CD4-positive, alpha-beta T cell treated with Interleukin-1 beta for 1 hour (primary cell): ENCODE results near the gene RNF41.
"Not testable (repeated sequence)": the region's sequence is repeated elsewhere in the genome, so short reads cannot be mapped to it uniquely, and the experiment has no call there.

ENCODE experiments used
- DNase-seq, 2 donors: peaks; one replicate each; pipeline ENCODE4 v3.0.0-alpha.2; 2020 to 2022

The RNF41 gene

GRCh38 chr12:56221757-56222530 lies at the start of gene RNF41:
TSS of gene RNF41 (minus strand) at chr12:56221922. CDS start at chr12:56214047, 7,875 bp downstream.
- peak; percentile 93 to 94 for DNase-seq

DNA sequence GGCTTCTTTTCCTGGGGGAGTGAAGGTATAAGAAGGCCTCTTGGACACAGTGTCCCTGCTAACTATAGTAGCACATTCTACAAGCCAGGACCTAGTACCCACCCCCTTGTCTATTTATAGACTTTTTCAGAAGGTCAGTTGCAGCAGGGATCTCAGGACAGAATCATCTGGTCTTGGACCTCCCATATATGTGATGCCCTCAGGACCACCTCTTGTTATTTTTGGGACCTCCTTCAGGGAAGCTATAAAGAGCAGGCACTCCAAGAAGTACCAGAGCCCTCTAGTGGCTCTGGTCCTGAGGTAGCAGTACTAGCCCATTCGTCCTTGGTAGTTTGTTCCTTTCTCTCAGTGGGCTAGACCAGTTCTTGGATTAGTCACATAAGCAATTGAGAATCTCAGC lies 49.3 kb upstream of the RNF41 start:
- DNase-seq, result no peak

- no peak for DNase-seq
These were observed 45.8 kb upstream of the RNF41 start for GRCh38 chr12:56267443-56268071.

GRCh38 chr12:56266693-56267442 lies 45.1 kb upstream of the RNF41 start, which contains the start of gene COQ10A:
TSS of gene COQ10A (plus strand) at chr12:56266942. CDS start at chr12:56267119, 177 bp downstream.
- peak; percentile 89 to 91 for DNase-seq

GRCh38 chr12:56266068-56266692 lies 44.5 kb upstream of the RNF41 start:
- not testable (repeated sequence) for DNase-seq

DNA sequence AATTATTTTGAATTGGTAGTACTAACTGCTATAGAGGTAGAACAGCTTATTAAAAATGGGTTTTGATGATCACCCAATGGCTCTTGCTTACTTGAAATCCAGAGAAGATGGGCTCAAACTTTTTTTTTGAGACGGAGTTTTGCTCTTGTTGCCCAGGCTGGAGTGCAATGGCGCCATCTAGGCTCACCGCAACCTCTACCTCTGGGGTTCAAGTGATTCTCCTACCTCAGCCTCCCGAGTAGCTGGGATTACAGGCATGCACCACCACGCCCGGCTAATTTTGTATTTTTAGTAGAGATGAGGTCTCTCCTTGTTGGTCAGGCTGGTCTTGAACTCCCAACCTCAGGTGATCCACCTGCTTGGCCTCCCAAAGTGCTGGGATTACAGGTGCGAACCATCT lies 41.2 kb upstream of the RNF41 start:
- DNase-seq, result not testable (repeated sequence)

DNA sequence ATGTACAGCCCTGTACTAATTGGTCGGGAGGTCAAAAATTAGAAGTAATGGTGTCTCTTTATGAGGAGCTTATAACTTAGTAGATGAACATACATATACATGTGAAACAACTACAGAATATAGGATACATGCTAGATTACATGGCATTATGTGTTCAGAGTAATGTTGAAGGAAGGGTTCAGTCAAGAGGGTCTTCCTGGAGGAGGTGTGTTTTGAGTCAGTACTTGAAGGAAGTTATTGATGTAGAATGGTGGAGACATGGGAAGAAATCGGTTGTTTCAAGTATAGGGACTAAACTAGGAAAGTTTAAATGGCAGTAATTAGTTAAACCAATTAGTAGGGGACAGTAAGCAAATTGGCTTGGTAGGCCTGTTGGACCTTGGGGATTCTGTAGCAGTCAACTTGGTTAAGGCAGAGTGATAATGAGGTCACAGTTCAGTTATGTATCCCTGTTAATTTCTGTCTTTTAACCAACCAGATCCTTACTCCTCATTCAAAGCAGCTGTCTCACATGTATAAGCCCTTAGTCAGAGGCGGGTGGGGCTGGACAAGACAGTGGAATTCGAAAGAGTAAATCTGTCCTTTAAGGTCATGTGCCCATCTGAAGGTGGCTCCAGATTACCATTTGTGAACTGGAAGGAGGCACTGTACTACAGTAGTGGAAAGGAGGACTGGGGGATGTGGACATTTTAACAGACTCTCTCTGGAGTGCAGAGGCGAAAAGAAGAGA lies 39.9 kb upstream of the RNF41 start:
- no peak for DNase-seq

- DNase-seq, result no peak
These were observed 39.2 kb upstream of the RNF41 start for GRCh38 chr12:56260921-56261320.

GRCh38 chr12:56260380-56260779 lies 38.7 kb upstream of the RNF41 start:
- no peak for DNase-seq

DNA sequence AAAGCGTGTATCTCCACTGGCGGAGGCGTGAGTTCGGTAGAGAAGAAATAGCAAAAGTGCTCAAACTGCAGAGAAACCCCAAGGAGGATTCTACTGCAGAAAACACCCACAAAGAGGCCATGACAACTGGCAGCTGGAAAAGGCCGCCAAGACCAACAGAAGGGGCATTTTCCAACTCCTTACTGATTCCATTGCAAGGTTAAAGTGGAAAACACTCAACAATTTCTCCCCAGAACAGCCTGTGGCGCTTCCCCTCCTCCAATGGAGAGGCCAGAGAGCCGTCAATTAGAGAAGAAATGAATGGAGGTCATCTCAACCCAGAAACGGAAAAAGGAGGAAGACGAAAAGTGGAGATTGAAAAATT lies 37.1 kb upstream of the RNF41 start:
- DNase-seq, result no peak

DNA sequence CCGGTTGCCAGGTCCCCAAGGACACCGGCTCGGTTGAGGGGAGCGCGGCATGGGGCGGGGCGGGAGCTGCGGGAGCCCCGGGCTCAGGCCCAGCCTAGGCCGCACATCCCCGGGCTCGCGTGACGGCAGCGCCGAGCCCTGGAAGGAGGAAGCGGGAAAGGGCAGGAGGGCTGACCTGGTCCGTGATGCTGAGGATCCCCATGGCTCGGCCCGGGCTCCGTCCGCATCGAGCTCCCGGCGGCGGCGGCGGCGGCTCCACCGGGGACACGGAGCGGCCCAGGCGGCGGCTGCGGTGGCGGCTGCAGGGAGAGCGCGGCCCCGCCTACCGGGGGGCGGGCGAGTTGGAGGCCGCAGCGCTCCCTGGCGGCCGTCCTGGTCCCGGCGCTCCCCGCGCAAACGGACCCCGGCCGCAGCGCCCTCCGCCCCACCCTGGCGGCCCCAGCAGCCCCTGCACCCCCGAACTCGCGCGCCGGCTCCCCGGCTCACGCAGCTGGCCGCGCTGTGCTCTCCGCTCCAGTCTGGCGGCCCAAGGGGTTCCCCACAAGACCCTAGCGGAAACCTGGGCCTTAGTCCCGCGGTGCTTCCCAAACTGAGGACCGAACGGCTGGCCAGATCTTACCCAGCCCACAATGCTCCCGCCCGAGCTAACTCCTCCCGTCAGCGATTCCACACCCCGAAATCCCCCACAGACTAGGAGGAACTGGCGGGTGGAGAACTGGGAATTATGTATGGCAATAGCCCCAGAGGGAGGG lies 36.5 kb upstream of the RNF41 start, which contains the start of gene ANKRD52:
Gene ANKRD52 (minus strand): TSS at position 317 of the 752 bp plus-strand sequence. CDS start 115 bp downstream, at position 202.
- peak; percentile 79 to 82 for DNase-seq

GRCh38 chr12:56257491-56258067 lies 35.9 kb upstream of the RNF41 start:
- DNase-seq, result no peak

DNA sequence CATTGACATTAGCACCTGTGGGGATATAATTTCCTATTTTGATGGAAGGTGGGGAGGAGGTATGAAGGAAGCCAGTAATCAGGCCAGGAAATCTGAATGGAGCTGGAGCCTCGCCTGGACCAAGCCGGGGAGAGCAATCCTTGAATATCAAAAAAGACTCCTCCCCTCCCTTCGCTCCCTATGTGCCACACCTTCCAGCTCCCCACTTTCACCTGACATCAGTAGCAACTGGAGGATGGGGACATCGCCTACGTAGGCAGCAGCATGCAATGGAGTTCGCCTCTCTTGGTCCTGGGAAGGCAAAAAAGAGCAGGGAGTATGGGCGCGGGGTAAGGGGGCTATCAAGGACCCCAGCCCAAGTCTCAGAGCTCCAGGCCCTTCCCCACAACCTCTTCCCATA lies 35.3 kb upstream of the RNF41 start:
- no peak for DNase-seq

DNA sequence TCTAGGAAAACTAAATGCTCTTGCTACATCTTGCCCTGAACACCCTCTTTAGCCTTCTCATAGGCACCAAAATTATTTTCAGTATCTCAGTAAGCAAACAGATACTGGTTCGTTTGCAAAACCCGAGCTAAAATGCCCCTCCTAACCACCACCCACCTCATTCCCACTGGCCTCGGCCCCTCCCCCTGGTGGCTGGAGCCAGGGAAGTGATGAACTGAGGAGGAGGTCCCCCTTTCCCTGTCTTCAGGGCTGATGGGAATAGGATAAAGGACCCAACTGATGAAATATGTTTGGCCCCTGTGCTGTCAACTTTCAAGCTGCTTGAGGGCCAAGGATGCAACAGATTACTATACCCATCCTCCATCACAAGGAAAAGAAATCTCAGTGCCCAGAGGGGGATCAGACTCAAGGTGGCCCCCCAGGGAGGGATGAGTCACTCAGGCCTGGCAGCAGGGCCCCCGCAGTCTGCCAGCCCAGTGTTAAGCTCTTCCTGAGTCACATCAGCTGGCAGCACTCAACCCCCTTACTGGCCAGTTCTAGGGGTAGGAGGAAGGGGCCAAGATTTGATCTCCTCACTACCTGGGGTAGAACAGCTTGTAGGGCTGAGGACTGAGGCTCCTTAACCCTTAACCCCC lies 34.7 kb upstream of the RNF41 start:
- DNase-seq, result no peak

- no peak for DNase-seq
These were observed 33.9 kb upstream of the RNF41 start for GRCh38 chr12:56255671-56256070.

GRCh38 chr12:56253091-56253490 lies 31.4 kb upstream of the RNF41 start:
- DNase-seq, result no peak

- no peak for DNase-seq
These were observed 30.9 kb upstream of the RNF41 start for GRCh38 chr12:56252649-56253048.

GRCh38 chr12:56248711-56249110 lies 27.0 kb upstream of the RNF41 start:
- no peak for DNase-seq

DNA sequence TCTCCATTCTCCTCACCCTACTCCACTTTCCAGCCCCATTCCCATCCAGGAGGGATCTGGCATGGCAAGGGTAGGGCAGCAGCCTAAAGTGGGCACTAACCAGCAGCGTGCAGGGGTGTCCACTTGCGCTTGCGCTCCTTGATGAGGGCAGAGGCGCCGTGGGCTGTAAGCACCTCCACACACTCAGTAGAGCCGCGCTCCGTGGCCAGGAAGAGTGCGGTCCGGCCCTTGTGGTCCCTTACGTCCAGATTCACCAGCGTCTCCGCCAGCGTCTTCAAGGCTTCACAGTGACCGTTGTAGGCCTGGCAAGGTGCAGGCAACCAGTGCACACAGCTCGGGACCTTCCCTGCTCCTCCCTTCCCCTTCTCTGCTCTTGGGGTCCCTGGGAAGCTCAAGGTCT lies 26.2 kb upstream of the RNF41 start:
- DNase-seq, result no peak

- no peak for DNase-seq
These were observed 22.8 kb upstream of the RNF41 start for GRCh38 chr12:56244494-56244893.

GRCh38 chr12:56243731-56244181 lies 22.0 kb upstream of the RNF41 start:
- DNase-seq, result no peak
